PFSK-1 (cell line): Measurements from ENCODE around the gene PMIS2.

Experiments used
- FOXP2 ChIP-seq: optimal IDR thresholded peaks from 2 replicates; pipeline ENCODE3; 2011; ENCODE audit warnings: borderline replicate concordance, control low read depth, inconsistent platforms; ENCODE audit not compliant: insufficient read depth; ENCODE audit errors: extremely low read length, extremely low read depth
- POLR2AphosphoS5 ChIP-seq: IDR thresholded peaks from 2 replicates; pipeline ENCODE4 v1.6.1; 2012; ENCODE audit warnings: low read depth, mild to moderate bottlenecking, control low read depth, low read length, moderate library complexity
- SIN3A ChIP-seq: IDR thresholded peaks from 2 replicates; pipeline ENCODE4 v1.6.1; 2012; ENCODE audit warnings: mild to moderate bottlenecking, low read length, moderate library complexity, borderline replicate concordance; ENCODE audit not compliant: insufficient read depth
- TAF1 ChIP-seq: IDR thresholded peaks from 2 replicates; pipeline ENCODE4 v1.6.1; 2012; ENCODE audit warnings: low read length, control low read depth, borderline replicate concordance; ENCODE audit not compliant: insufficient read depth
- TF ChIP-seq, protein P1 (sequence below), 2 experiments: IDR thresholded peaks; 2 replicates each; pipeline versions ENCODE4 v1.6.1 to v1.8.0; 2011 to 2012; ENCODE audit warnings: low read depth in 2 of 2, low read length in 2 of 2, control low read depth in 1 of 2, inconsistent platforms in 1 of 2, mild to moderate bottlenecking in 1 of 2, moderate library complexity in 1 of 2; ENCODE audit not compliant: insufficient read depth in 1 of 2

Gene PMIS2

DNA sequence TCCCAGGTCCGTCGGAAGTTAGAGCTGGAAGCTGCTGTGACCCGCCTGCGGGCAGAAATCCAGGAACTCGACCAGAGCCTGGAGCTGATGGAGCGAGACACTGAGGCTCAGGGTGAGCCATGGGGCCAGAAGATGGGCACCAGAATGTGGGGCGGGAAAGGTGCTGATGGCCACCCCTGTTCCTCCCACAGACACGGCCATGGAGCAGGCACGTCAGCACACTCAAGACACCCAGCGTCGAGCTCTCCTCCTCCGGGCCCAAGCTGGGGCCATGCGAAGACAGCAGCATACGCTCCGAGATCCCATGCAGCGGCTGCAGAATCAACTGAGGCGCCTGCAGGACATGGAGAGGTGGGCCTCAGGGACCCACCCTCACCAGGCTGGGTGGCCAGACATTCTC, 29.1 kb downstream of the PMIS2 start:
- TF ChIP-seq FOXP2: no peak
- no peak for TF ChIP-seq POLR2AphosphoS5
- no peak for TF ChIP-seq SIN3A

DNA sequence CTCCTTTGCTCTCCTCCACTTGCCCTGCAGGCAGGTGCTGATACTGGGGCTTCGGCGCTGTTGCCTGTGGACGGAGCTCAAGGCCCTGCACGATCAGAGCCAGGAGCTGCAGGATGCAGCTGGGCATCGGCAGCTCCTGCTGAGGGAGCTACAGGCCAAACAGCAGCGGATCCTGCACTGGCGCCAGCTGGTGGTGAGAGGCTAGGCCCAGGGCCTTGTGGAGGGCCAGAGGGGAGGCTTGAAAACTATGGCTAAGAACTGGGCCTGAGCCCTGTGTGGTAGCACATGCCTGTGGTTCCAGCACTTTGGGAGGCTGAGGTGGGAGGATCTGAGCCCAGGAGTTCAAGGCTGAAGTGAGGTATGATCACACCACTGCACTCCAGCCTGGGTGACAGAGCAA, 32.9 kb downstream of the PMIS2 start:
- TF ChIP-seq POLR2AphosphoS5 (no peak), SIN3A (no peak), TAF1 (no peak), FOXP2 (no peak)
- TF ChIP-seq, protein P1, sequence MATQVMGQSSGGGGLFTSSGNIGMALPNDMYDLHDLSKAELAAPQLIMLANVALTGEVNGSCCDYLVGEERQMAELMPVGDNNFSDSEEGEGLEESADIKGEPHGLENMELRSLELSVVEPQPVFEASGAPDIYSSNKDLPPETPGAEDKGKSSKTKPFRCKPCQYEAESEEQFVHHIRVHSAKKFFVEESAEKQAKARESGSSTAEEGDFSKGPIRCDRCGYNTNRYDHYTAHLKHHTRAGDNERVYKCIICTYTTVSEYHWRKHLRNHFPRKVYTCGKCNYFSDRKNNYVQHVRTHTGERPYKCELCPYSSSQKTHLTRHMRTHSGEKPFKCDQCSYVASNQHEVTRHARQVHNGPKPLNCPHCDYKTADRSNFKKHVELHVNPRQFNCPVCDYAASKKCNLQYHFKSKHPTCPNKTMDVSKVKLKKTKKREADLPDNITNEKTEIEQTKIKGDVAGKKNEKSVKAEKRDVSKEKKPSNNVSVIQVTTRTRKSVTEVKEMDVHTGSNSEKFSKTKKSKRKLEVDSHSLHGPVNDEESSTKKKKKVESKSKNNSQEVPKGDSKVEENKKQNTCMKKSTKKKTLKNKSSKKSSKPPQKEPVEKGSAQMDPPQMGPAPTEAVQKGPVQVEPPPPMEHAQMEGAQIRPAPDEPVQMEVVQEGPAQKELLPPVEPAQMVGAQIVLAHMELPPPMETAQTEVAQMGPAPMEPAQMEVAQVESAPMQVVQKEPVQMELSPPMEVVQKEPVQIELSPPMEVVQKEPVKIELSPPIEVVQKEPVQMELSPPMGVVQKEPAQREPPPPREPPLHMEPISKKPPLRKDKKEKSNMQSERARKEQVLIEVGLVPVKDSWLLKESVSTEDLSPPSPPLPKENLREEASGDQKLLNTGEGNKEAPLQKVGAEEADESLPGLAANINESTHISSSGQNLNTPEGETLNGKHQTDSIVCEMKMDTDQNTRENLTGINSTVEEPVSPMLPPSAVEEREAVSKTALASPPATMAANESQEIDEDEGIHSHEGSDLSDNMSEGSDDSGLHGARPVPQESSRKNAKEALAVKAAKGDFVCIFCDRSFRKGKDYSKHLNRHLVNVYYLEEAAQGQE (IDR thresholded peaks at IDR 0.05; ENCODE audit: insufficient read depth in 1 of 2, low read depth in 2 of 2, low read length in 2 of 2): no peak

DNA sequence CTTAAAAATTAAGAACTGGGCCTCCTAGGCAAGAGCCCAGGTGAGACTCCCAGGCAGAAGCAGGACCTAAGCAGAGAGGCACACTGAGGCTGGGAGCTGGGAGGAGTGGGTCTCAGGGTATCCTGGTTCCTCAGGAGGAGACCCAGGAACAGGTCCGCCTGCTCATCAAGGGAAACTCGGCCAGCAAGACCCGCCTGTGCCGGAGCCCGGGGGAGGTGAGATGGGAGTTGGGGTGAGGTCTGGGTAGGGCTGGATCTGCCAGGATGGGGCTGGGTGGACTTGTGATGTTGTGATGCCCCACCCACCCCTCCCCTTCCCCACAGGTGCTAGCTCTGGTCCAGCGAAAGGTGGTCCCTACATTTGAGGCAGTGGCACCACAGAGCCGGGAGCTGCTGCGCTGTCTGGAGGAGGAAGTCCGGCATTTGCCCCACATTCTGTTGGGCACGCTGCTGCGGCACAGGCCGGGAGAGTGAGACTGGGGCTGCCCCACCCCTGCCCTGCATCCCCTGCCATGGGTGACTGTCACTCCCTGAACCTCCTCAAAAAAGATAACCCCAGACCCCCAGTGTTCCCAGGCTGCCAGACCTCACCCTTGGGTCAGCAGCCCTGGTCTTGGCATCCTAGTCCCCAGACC, 33.4 kb downstream of the PMIS2 start:
- TF ChIP-seq, protein P1 (IDR thresholded peaks at IDR 0.05; ENCODE audit: insufficient read depth in 1 of 2, low read depth in 2 of 2, low read length in 2 of 2): no peak
- TF ChIP-seq TAF1 (no peak), POLR2AphosphoS5 (no peak), FOXP2 (no peak), SIN3A (no peak)

DNA sequence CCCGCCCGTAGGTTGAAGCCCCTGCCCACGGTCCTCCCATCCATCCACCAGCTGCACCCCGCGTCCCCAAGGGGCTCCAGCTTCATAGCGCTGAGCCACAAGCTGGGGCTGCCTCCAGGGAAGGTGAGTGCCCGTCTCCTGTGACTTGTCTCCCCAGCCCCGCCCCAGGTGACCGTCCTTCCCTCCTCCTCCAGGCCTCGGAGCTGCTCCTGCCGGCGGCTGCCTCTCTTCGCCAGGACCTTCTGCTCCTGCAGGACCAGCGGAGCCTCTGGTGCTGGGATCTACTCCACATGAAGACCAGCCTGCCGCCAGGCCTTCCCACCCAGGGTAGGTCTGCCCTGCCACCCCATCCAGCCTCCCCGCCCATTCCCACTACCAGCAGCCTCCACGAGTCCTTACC, 34.0 kb downstream of the PMIS2 start:
- no peak for TF ChIP-seq TAF1
- TF ChIP-seq, protein P1 (IDR thresholded peaks at IDR 0.05; ENCODE audit: insufficient read depth in 1 of 2, low read depth in 2 of 2, low read length in 2 of 2): no peak
- no peak for TF ChIP-seq SIN3A
- no peak for TF ChIP-seq POLR2AphosphoS5
- TF ChIP-seq FOXP2: no peak

DNA sequence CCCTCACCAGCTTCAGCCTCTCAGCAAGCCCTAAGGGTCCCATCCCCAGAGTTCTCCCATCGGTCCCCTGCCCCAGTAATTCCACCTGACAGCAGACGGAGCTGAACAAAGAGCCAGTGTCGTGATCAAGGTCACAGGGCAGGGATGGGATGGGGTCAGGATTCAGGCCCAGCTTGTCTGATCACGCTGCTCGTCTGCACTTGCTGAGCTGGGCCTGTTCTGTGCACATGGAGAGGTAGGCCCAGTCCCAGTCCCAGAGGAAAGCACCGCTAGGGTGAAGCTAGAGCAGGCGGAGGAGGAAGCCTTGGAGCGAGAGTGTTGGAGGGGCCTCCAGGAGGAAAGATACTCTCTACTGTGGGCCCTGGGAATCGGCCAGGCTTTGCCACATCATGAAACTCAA, 35.7 kb downstream of the PMIS2 start:
- TF ChIP-seq, protein P1 (IDR thresholded peaks at IDR 0.05; ENCODE audit: insufficient read depth in 1 of 2, low read depth in 2 of 2, low read length in 2 of 2): no peak
- no peak for TF ChIP-seq TAF1
- no peak for TF ChIP-seq FOXP2
- TF ChIP-seq POLR2AphosphoS5: no peak
- no peak for TF ChIP-seq SIN3A

DNA sequence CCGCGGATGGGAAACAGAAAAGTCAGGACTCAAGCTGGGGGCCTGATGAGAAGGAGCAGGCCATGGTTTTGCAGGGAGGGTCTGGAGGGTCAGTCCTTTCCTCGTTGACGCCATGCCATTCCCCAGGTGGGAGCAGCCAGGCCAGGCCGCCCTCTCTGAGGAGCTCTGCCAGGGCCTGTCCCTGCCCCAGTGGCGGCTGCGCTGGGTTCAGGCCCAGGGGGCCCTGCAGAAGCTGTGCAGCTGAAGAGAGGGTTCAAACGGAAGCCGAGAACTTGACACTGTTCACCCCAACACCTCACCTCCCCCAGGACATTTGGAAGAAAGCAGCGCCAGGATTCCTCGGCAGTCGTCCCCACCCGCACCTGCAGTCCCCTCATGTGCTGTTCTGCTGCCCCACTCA, 36.8 kb downstream of the PMIS2 start:
- TF ChIP-seq SIN3A: no peak
